ENCODE results near the gene RTTN.

DNA sequence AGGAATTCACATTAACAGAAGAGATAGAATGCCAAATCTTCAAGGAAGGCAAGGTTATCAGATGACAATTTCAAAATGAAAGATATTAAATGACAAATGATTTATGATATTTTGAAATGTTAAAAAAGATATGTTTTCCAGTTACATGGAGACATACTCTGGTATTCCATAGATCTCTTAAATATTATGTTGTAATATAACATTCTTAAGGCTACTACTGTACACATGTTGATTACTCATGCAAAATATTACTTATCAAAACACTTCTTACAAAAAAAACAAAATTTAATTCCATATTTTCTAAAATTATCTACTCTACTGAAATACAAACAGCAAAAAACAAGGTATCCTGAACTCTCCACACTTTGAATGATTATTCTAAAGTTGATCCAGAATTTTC, 22.9 kb downstream of the RTTN start:
- TF ChIP-seq POLR2A (IDR thresholded peaks at IDR 0.05): no peak
- no peak for TF ChIP-seq CTCF (IDR thresholded peaks at IDR 0.05)
- TF ChIP-seq EP300 (IDR thresholded peaks at IDR 0.05): no peak
